ENCODE data around the gene EVL.

GRCh38 chr14:100188392-100189030 lies 123.3 kb downstream of the EVL start:
- TF ChIP-seq CTCF (conservative IDR thresholded peaks at IDR 0.05 in 1 of 2, IDR thresholded peaks at IDR 0.05 in 1 of 2; ENCODE audit: low read depth in 1 of 2, low read length in 2 of 2) (no peak), EZH2 (IDR thresholded peaks at IDR 0.05; ENCODE audit: low read length, missing control alignments) (no peak)

All from fibroblast of lung (primary cell).